ENCODE data around the gene MAPKAPK3. TPM values are rescaled to one million over a fixed set of nuclear protein-coding genes. Genes with fewer than 3 reads are reported as not detected.

The MAPKAPK3 gene
- polyA plus RNA-seq (ENCODE audit: insufficient read depth in 1 of 5, insufficient read length in 5 of 5, low replicate concordance in 1 of 5), result 10 to 100 TPM; 32.4 to 42.9 (median 34.7) TPM
- long read RNA-seq, donor 1, transcript MAPKAPK3-201 (11 exons, 2,500 nt), result major isoform, 5 of 12 reads
- long read RNA-seq, donor 1, partial matches to known transcripts, result 0 of 12 reads
- long read RNA-seq, donor 1, other reads (novel, unspliced or antisense), result 0 of 12 reads
- long read RNA-seq, donor 2, transcript MAPKAPK3-201 (11 exons, 2,500 nt), result major isoform, 6 of 7 reads
- long read RNA-seq, donor 2, partial matches to known transcripts, result 0 of 7 reads
- long read RNA-seq, donor 2, other reads (novel, unspliced or antisense), result 0 of 7 reads
- long read RNA-seq, donor 3, partial matches to known transcripts, result 0 of 8 reads
- long read RNA-seq, donor 3, other reads (novel, unspliced or antisense), result 0 of 8 reads
- long read RNA-seq, donor 4, partial matches to known transcripts, result 0 of 4 reads
- long read RNA-seq, donor 4, other reads (novel, unspliced or antisense), result 0 of 4 reads
- long read RNA-seq, donor 5, transcript MAPKAPK3-208 (11 exons, 2,563 nt), result minor isoform, 6 of 16 reads
- long read RNA-seq, donor 5, transcript MAPKAPK3-201 (11 exons, 2,500 nt), result major isoform, 8 of 16 reads
- long read RNA-seq, donor 5, partial matches to known transcripts, result 0 of 16 reads
- long read RNA-seq, donor 5, other reads (novel, unspliced or antisense), result 0 of 16 reads
- long read RNA-seq, donor 6, transcript MAPKAPK3-201 (11 exons, 2,500 nt), result major isoform, 9 of 14 reads
- long read RNA-seq, donor 6, partial matches to known transcripts, result 0 of 14 reads
- long read RNA-seq, donor 6, other reads (novel, unspliced or antisense), result 0 of 14 reads
- long read RNA-seq, donor 7, partial matches to known transcripts, result 0 of 8 reads
- long read RNA-seq, donor 7, other reads (novel, unspliced or antisense), result 0 of 8 reads
- long read RNA-seq, donor 8, partial matches to known transcripts, result 0 of 1 reads
- long read RNA-seq, donor 8, other reads (novel, unspliced or antisense), result 0 of 1 reads

DNA sequence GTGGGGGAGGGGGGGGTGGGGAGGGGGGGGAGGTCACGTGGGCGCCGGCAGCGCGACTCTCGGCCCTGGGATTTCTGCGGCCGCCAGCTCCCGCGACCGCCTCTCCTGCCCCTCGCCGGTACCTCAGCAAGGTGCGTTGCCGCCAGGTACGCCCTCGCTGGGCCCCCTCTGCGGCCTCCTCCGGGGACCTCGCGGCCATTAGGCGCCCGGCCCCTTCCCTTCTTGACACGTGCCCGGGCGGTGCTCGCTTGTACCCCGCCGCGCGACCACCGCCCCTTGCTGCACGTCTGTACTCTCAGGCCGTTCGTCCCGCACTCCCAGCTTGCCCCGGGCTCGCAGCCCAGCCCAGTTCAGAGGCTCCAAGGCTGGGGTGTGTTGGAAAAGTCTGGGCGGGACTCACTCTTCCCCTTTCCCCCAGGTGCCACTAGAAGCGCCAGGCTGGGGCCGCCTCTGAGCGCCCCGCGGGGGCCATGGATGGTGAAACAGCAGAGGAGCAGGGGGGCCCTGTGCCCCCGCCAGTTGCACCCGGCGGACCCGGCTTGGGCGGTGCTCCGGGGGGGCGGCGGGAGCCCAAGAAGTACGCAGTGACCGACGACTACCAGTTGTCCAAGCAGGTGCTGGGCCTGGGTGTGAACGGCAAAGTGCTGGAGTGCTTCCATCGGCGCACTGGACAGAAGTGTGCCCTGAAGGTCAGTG lies at the start of gene MAPKAPK3:
Gene MAPKAPK3, plus strand, starts transcription at position 56 of the 696 bp plus-strand sequence. Its CDS starts 415 bp downstream, at position 471.
- DNase-seq, result no peak

DNA sequence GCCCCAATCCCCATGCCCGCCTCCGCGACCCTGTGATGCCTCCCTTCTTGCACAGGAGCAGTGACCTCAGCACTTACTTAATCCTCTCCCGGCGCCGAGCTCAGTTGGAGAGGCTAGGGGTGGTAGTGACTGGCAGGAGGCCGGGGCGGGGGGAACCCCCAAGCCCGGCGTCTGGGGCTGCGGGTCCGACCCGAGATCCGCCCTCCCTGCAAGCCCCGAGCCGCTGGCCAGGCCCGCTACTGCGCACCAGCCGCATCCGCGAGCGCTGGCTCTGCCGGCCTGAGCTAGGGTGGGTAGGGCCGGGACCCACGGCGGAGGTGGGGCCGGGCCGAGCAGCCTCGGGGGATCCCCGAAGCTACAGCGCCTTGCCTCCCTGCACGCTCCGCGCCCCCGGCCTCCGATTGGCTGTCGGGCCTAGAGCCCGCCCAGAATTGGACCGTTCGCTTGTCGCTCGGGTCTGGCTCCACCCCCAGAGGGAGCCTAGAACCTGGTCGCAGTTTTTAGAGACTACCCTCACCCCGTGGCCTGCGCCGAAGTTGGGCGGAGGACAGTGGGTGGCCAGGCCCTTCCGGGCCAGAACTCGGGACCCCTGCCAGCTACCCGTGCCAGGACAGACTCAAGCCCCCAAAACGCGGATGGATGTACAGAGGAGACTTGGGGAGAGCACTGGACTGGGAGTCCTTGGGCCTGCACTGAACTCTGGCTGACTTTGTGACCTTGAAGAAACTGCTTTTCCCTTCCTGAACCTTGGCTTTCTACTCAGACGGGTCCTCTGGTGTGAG lies 49.4 kb upstream of the MAPKAPK3 start, which contains the start of gene C3orf18:
Gene C3orf18, minus strand, starts transcription at position 362 of the 782 bp plus-strand sequence. CDS start 2,048 bp downstream, outside the sequence.
- peak; percentile 87 to 88 for DNase-seq

DNA sequence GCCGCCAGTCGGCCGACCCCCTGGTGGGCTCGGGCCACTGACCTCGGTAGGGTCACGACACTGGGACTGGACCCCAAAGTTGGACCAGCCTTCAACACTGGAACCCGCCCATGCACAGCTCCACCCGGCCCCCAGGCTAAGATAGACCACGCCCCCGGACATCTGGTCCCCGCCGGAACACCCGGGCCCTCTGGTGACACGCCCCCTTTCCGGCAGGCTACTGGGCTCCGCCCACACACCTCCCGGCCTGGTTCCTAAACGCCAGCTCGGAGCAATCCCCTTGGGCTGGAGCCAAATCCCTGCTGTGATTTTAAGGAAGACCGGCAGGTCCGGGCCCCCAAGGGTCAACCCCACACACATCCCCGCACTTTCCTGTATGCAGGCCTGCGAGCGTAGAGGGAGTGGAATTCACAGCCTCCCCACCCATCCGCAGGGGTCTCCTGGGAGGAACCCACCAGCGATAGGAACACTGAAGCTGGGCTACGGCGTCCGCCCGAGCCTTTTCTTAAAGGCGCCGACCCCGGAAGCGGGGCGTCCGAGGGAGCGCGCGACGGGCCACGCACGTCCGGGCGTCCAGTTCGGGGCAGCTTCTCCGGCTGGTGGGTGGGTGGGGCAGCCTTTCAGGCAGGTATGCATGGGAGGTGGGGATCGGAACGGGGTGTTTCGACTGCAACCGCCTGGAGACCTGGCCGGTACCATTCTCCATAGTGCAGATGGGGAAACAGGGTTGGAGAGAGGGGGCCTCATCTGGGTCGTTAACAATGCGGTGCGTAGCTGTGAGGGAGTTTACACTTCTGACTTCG lies 47.8 kb upstream of the MAPKAPK3 start, which contains the start of gene HEMK1:
Gene HEMK1, plus strand, starts transcription at position 576 of the 803 bp plus-strand sequence. CDS start 1,583 bp downstream, outside the sequence.
- DNase-seq, result peak; percentile 97

DNA sequence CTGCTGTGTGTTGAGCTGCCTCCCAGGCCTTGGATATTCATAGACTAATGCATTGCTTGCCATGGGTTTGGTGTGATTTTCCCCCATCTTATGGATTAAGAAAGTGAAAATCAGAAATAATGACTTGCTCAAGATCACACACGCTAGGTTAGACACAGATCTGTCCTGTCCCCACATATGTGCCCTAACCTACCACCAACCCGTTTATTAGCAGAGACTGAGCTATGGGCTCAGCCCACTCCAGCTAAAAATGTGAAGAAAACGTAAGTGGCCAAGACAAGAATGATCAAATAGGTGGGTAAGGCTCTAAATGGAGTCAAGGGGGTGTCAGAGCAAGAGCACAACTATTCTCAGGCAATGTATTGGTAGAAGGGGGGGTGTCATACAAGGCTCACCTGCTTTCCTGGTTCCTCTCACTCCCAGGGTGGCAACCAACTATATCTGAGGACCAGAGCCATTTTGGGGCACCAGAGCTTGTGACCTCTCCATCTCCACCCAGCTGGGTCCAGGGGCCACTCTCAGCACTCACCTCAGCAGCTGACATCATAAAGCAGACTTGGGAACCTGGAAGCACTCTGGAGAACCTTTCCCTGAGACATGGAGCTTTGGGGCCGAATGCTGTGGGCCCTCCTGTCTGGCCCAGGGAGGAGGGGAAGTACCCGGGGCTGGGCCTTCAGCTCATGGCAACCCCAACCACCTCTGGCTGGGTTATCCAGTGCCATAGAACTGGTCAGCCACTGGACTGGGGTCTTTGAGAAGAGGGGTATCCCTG lies 46.3 kb upstream of the MAPKAPK3 start:
- no peak for DNase-seq

DNA sequence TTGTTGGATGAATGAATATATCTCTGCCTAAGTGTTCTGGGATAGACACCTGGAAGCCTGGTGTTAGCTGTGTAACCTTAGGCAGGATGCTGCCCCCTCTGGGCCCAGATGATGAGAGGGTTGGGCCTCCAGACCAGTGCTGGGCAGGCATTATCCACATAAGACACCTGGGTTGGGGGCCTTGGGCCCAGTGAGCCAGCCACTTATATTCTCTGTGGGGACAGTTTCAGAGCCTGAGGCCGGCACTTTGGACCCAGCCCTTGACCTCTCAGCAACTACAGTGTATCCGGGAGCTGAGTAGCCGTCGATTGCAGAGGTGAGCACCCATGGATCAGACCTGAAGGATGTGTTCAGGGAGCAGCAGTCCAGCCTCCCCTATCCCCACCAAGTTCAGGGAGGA lies 45.5 kb upstream of the MAPKAPK3 start:
- DNase-seq, result no peak

DNA sequence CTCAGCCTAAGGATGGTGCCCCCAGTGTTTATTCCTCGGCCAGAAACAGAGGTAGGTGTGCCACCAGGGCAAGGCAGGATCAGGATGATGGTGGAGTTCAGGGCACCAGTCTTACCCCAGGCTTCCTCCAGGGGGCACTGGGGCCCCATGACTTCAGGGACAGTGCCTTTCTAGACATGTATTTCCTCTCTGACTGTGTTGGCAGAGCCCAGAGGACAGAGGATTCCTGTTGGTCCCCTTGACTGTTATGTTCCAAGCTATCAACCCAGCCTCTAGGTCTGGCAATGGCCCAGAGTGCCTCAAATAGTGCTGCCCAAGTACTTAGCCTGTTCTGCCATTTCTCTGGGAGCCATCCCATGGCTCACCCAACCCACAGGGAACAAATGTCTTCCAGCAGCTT lies 44.8 kb upstream of the MAPKAPK3 start:
- DNase-seq, result peak in 1 of 2 donors; percentile 73

DNA sequence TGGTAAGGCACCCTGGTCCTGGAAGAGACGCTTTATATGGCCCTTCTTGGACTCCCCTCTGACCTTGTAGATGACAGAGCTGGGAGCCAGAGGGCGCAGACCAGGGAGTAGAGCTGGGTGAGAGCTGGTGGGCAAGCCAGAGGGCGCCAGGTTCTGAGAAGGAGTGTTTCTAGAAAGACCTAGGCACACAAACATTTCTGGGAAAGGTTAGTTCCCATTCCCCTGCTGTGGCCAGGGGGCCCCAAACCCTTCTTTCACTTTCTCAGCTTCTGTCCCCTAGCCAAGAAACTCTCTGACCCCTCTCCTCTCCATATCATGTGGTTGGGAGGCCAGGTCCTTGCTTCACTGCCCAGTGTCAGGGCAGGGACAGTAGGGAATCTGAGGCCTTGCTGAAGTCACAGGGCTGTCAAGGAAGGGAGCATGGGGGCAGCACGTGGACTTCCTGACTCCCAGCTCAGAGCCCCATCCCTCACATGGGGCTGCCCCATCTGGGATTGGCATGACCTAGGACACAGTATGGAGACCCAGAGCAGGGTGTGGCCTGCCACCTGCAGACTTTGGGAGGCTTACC lies 44.1 kb upstream of the MAPKAPK3 start:
- no peak for DNase-seq

DNA sequence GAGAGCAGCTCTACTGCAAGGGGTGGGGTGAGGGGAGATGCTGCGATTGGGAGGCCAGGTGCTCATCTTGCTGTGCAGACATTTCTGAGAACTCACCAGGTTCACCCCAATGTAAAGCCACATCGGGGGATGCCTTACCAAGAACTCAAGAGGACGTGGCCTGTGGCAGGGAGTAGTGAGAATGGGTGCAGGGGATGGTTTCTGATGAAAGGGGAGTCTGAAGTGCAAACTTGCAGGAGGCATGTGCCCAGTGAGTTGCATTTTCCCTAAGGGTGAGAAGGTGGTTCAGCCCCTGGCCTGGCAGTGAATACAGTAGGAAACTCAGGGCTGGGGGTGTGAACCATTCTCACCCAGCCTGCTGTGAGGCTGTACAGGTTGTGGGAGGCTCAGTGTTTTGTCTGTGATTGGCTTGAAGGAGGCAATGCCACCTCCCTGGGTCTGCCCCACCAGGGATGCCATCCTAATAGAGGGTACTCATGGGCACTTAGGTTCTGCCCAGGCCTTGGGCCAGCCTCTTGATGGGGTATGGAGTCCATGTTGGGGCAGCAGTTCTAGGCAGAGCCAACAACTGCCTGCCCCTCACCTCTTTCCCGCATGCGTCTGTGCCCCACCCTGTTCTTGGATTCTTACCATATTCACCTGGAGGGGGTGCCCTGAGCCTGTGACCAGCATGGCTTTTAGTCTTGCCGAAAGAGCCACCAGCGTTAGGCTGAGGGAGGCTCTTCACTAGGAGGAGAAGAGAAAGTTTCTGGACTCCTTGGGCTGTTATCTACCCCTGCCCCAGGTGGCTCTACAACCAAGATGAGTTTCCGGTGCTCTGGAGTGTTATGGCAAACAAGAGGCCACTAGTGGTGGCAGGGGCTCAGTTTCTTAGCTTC lies 43.1 kb upstream of the MAPKAPK3 start:
- DNase-seq, result no peak

DNA sequence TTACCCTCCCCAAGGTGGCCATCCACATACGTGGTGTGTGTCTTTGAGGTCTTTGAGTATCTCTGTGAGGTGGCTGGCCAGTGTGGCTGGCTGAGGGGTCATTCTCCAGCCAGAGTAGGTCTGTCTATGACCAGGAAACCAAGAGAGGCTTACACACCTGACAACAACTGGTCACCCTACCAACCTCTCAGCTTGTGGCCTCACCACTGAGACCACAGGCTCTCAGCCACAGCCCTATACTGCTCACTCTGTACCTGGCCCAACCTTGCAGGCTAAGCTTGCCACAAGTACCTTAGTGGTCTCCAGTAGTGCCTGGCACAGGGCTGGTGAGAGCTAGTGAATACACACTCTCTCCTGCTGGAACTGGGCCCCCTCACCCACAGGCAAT lies 42.5 kb upstream of the MAPKAPK3 start:
- no peak for DNase-seq

DNA sequence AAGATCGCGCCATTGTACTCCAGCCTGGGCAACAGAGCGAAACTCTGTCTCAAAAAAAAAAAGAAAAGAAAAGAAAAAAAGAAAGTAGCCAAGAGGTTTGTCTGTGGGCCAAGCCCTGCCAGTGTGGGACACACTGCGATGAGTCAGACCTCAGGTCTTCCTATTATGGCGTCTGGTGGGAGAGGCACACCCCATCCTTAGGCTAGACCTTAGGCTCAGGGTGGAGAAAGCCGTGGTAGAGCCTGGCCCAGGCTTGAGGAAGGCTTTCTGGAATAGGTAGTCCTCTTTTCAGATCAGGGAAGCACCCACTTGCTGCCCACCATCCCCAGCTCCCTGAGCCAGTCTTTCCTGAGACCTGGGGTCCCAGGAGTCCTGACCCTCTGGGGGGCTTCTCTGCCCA lies 41.6 kb upstream of the MAPKAPK3 start:
- no peak for DNase-seq

DNA sequence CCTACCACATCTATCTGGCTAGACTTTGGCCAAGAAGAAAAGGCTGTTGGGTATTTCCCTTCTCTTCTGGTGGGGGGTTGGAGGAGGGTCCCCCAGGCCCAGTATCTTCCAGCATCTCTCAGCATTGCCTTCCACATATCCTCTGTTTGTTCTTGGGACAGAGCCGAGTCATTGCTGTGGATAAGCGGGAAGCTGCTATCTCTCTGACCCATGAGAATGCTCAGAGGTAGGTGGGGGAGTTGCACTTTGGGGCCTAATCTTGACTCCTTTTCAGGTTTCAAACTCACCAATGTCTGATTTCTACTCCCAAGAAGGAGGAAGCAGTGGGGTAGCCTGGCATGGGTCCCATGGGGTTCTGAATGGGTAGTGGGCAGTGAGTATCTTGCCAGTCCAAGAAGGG lies 39.6 kb upstream of the MAPKAPK3 start:
- no peak for DNase-seq

DNA sequence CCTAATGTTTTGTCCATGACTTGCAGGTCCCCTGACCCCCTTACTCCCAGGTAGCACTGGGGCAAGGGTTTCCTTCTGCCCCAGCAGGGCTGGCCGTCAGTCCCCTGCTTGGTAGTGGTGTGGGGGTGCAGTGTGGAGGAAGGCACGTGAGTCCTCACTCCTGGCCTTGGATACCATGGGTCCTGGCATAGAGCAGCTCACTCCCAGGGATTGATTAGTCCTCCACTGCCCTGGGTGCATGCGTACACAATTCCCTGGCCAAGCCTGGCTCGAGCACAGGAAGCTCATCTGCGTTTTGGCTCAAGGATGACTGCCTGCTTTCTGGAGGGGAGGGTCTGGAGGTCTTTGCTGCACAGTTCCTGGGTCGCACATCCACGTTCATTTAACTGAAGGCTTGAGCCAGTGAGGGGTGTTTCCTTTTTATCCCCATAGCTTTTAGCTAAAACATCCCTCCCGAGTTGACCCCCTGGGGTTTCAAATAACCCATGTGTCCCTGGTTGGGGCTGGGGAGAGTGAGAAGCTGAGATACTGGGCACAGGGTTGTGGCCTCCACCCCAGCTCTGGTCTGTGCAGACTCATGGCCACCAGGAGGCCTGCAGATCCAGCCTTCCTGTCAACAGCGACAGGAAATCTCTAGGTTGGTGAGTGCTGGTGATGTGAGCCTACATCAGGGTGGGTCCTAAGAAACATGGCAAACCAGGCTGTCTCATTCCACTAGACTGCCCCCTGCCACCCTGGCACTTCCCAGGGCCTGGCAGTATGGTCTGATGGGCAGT lies 36.1 kb upstream of the MAPKAPK3 start:
- no peak for DNase-seq

DNA sequence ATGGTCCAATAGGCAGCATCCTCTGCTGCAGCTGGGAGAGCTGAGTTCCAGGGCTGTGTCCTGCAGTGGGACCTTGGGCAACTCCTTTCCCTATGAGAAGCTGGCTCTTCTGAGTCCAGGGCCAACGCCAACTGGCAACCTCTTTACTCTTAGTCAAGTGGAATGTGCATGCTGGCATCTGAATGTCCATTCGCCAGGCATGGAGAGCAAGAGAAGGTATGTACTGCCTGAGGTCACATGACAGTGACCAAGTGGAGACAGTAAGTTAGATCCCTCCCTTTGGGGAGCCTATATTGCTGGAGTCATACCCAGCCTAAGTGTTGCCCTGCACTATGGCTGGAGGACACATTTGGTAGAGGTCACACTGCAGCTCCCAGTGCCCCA lies 35.5 kb upstream of the MAPKAPK3 start:
- no peak for DNase-seq

DNA sequence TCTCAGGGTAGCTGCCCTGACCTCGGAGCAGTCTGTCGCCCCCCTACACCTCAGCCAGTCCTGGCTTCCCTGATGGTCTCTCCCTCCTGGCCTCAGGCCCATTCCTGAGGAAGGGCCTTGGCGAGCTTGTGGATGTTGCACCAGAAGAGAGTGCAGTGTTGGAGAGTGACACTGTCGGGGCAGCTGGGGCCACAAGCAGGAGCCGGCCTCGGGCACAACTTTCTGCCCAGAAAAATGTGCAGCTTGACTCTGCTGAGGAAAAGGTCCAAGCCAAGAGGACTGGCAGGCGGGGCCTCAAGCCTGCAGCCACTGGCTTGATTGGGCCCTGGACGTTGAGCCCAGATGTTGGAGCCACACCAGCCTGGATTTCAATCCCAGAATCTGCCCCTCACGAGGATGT lies 34.9 kb upstream of the MAPKAPK3 start:
- no peak for DNase-seq

DNA sequence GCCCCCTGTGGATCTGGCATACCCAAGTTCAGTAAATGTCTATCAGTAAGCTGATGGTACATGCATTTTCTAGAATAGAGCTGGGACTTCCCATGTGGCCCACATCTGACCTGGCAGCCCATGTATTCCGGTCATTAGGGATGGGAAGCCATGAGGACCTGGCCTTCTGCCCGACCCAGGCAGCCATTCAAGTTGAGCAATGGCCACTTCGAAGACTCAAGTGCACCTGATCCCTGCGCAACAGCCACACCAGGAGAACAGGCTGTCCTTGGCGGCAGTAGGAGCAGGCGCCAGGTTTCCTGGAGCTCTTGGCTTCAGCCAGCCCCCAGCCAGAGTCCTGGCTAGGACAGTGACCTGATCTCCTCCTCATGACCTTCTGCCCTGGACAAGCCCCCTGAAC lies 33.1 kb upstream of the MAPKAPK3 start:
- peak in 1 of 2 donors; percentile 48 for DNase-seq

DNA sequence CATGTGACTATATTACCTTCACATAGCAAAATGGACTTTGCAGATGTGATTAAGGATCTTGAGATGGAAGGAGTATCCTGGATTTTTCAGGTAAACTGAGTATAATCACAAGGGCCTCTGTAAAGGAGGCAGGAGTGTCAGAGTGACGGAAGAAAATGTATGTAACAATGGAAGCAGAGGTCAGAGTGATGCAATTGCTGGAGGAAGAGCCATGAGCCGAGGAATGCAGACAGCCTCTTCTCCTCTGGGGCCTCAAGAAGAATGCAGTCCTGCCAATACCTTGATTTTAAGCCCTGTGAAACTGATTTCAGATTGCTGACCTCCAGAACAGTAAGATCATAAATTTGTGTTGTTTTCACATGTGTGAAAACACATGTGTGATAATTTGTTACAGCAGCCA lies 32.6 kb upstream of the MAPKAPK3 start:
- DNase-seq, result no peak
